HEK293 (cell line): ENCODE data around the gene PTX4.

Experiments used
- CTCF ChIA-PET: fragments of 350-600 bp; formaldehyde crosslinking; extraction: SDS; loops from one replicate; lab custom pipeline; 2021; ENCODE audit warnings: antibody characterized with exemption; lab: Yijun Ruan, JAX
- POLR2A ChIA-PET: fragments of 300-600 bp; formaldehyde crosslinking; extraction: SDS; loops from one replicate; lab custom pipeline; 2020; ENCODE audit warnings: antibody characterized with exemption, inconsistent platforms; lab: Yijun Ruan, JAX
- H3K27ac ChIP-seq: fragments of 200-500 bp; sonication (Bioruptor generic); 2 replicates; pipeline ENCODE4 v1.5.1; 2014; ENCODE audit warnings: low read depth, low read length, control low read depth, inconsistent platforms; ENCODE audit errors: extremely low read depth
- H3K36me3 ChIP-seq, 2 experiments: fragments of 200-500 bp in 1 of 2; sonication (Bioruptor generic) in 1 of 2; 1 replicate in 1 of 2; 2 replicates in 1 of 2; pipeline ENCODE4 v1.5.1; 2014 to 2017; ENCODE audit warnings: inconsistent platforms in 2 of 2, low read length in 2 of 2; ENCODE audit not compliant: control insufficient read depth in 2 of 2, insufficient read depth in 1 of 2
- H3K4me1 ChIP-seq: fragments of 200-500 bp; sonication (Bioruptor generic); 2 replicates; pipeline ENCODE4 v1.5.1; 2014; ENCODE audit warnings: mild to moderate bottlenecking, low read length, inconsistent platforms; ENCODE audit not compliant: control insufficient read depth, insufficient read depth
- H3K4me3 ChIP-seq: 2 replicates; pipeline ENCODE4 v1.5.1; 2011; ENCODE audit warnings: low read depth, mild to moderate bottlenecking, control low read depth, low read length, moderate library complexity
- H3K9me3 ChIP-seq: fragments of 200-500 bp; sonication (Bioruptor generic); 2 replicates; pipeline ENCODE4 v1.5.1; 2014; ENCODE audit warnings: low read depth, low read length, inconsistent platforms; ENCODE audit not compliant: control insufficient read depth, insufficient read depth
- EGR2 ChIP-seq: fragments of 450-650 bp; formaldehyde crosslinking; IDR thresholded peaks from 2 replicates; pipeline ENCODE4 v1.5.1; 2016; ENCODE audit warnings: low read depth, missing biosample characterization, missing genetic modification characterization
- GFI1B ChIP-seq: fragments of 450-650 bp; formaldehyde crosslinking; IDR thresholded peaks from 2 replicates; pipeline ENCODE4 v1.5.1; 2016; ENCODE audit warnings: missing biosample characterization, missing genetic modification characterization
- OVOL3 ChIP-seq: fragments of 450-650 bp; formaldehyde crosslinking; IDR thresholded peaks from 2 replicates; pipeline ENCODE4 v1.5.1; 2016; ENCODE audit warnings: missing biosample characterization, missing genetic modification characterization
- TCF7L2 ChIP-seq: IDR thresholded peaks from 2 replicates; pipeline ENCODE4 v1.6.1; 2011; ENCODE audit warnings: low read depth, mild to moderate bottlenecking, inconsistent platforms, low read length, moderate library complexity, borderline replicate concordance
- YY1 ChIP-seq: fragments of 450-650 bp; formaldehyde crosslinking; IDR thresholded peaks from 2 replicates; pipeline ENCODE4 v1.5.1; 2018; ENCODE audit warnings: missing biosample characterization, missing genetic modification characterization
- YY2 ChIP-seq: fragments of 450-650 bp; formaldehyde crosslinking; IDR thresholded peaks from 2 replicates; pipeline ENCODE4 v1.5.1; 2016; ENCODE audit warnings: missing biosample characterization, missing genetic modification characterization
- ZBTB17 ChIP-seq: fragments of 450-650 bp; formaldehyde crosslinking; IDR thresholded peaks from 2 replicates; pipeline ENCODE4 v1.5.1; 2016; ENCODE audit warnings: missing biosample characterization, missing genetic modification characterization
- ZFHX2 ChIP-seq: fragments of 450-650 bp; formaldehyde crosslinking; conservative IDR thresholded peaks from 2 replicates; pipeline ENCODE4 v1.5.1; 2016; ENCODE audit warnings: missing biosample characterization, missing genetic modification characterization
- ZFP69B ChIP-seq: fragments of 450-650 bp; formaldehyde crosslinking; IDR thresholded peaks from 2 replicates; pipeline ENCODE4 v1.5.1; 2016; ENCODE audit warnings: missing biosample characterization, missing genetic modification characterization
- ZNF10 ChIP-seq: fragments of 450-650 bp; formaldehyde crosslinking; IDR thresholded peaks from 2 replicates; pipeline ENCODE4 v1.5.1; 2017; ENCODE audit warnings: missing biosample characterization, missing genetic modification characterization
- ZNF280D ChIP-seq: fragments of 450-650 bp; formaldehyde crosslinking; IDR thresholded peaks from 2 replicates; pipeline ENCODE4 v1.5.1; 2016; ENCODE audit warnings: missing biosample characterization, missing genetic modification characterization
- ZNF335 ChIP-seq: fragments of 450-650 bp; formaldehyde crosslinking; conservative IDR thresholded peaks from 2 replicates; pipeline ENCODE4 v1.5.1; 2016; ENCODE audit warnings: missing biosample characterization, missing genetic modification characterization
- ZNF362 ChIP-seq: fragments of 450-650 bp; formaldehyde crosslinking; IDR thresholded peaks from 2 replicates; pipeline ENCODE4 v1.5.1; 2016; ENCODE audit warnings: missing biosample characterization, missing genetic modification characterization
- ZNF629 ChIP-seq: fragments of 450-650 bp; formaldehyde crosslinking; IDR thresholded peaks from 2 replicates; pipeline ENCODE4 v1.5.1; 2017; ENCODE audit warnings: missing biosample characterization, missing genetic modification characterization
- ZNF692 ChIP-seq: fragments of 450-650 bp; formaldehyde crosslinking; IDR thresholded peaks from 2 replicates; pipeline ENCODE4 v1.5.1; 2016; ENCODE audit warnings: missing biosample characterization, missing genetic modification characterization
- ZNF768 ChIP-seq: fragments of 450-650 bp; formaldehyde crosslinking; IDR thresholded peaks from 2 replicates; pipeline ENCODE4 v1.5.1; 2018; ENCODE audit warnings: missing biosample characterization, mild to moderate bottlenecking, missing genetic modification characterization
- ZNF785 ChIP-seq: fragments of 450-650 bp; formaldehyde crosslinking; IDR thresholded peaks from 2 replicates; pipeline ENCODE4 v1.5.1; 2016; ENCODE audit warnings: missing biosample characterization, missing genetic modification characterization
- ZSCAN30 ChIP-seq: fragments of 450-650 bp; IDR thresholded peaks from 2 replicates; pipeline ENCODE4 v1.5.1; 2018; ENCODE audit warnings: missing biosample characterization, mild to moderate bottlenecking, missing genetic modification characterization, moderate library complexity

PTX4 gene

GRCh38 chr16:1474796-1475551 lies 13.8 kb downstream of the PTX4 start, which contains the start of gene CLCN7 (continued):
- TF ChIP-seq ZFHX2 (tag by site-specific recombination) (peak; percentile 75), ZNF335 (tag by site-specific recombination) (peak; percentile 98), ZNF10 (tag by site-specific recombination) (0 out of 2 replicates have a peak, but pooled peaks have one; percentile 15), YY2 (tag by site-specific recombination) (peak; percentile 78), OVOL3 (tag by site-specific recombination) (no peak), ZNF692 (tag by site-specific recombination) (peak; percentile 79), YY1 (peak; percentile 61; the same call in 1 of the 2 replicates), ZNF785 (no peak), ZSCAN30 (tag by site-specific recombination) (peak; percentile 92), ZNF629 (tag by site-specific recombination) (peak; percentile 26; the same call in 1 of the 2 replicates), ZNF280D (tag by site-specific recombination) (no peak), TCF7L2 (no peak), EGR2 (tag by site-specific recombination) (peak; percentile 63; the same call in 1 of the 2 replicates)

GRCh38 chr16:1474082-1474795 lies 14.5 kb downstream of the PTX4 start:
- H3K4me1 ChIP-seq = peaks cover 3% of the 10 kb centered on the region; the same call in 1 of the 2 replicates
- H3K9me3 ChIP-seq = no peaks in the 10 kb centered on the region
- peak overlapping the region; percentile 68; the same call in 1 of the 2 replicates for H3K27ac ChIP-seq
- no peaks in the 10 kb centered on the region for H3K36me3 ChIP-seq
- ChIA-PET CTCF (no interaction called here), POLR2A (no interaction called here)
- TF ChIP-seq GFI1B = no peak
- TF ChIP-seq ZBTB17 (tag by site-specific recombination) = 0 out of 2 replicates have a peak, but pooled peaks have one; percentile 31
- TF ChIP-seq ZNF362 (tag by site-specific recombination) = no peak
- TF ChIP-seq ZNF335 (tag by site-specific recombination) = 0 out of 2 replicates have a peak, but pooled peaks have one; percentile 9
- peak overlapping the region; percentile 45 for H3K4me3 ChIP-seq

- H3K4me1 ChIP-seq = peaks cover 3% of the 10 kb centered on the region; the same call in 1 of the 2 replicates
- H3K4me3 ChIP-seq = no peak overlapping the region
- no peaks in the 10 kb centered on the region for H3K36me3 ChIP-seq
- H3K9me3 ChIP-seq = no peaks in the 10 kb centered on the region
- ChIA-PET POLR2A (interaction anchor here (0.7 kb wide), 1 partner anchor 26 kb away, joined by 7 read pairs; no protein-coding TSS in a partner anchor), CTCF (no interaction called here)
- no peak for TF ChIP-seq ZNF768 (tag by site-specific recombination)
- 0 out of 2 replicates have a peak, but pooled peaks have one; percentile 44 for TF ChIP-seq ZNF692 (tag by site-specific recombination)
- 0 out of 2 replicates have a peak, but pooled peaks have one; percentile 34 for TF ChIP-seq ZFP69B (tag by site-specific recombination)
- TF ChIP-seq, all 188 proteins: peak for 2
- no peak overlapping the region for H3K27ac ChIP-seq
These were observed 15.8 kb downstream of the PTX4 start for GRCh38 chr16:1472974-1473373.
